ENCODE results near the gene PTPMT1.

GRCh38 chr11:47553406-47553743 lies 12.0 kb upstream of the PTPMT1 start:
- TF ChIP-seq CTCF (IDR thresholded peaks at IDR 0.05) = peak in 2 of 7 experiments; percentile 14 to 31
- no peak for TF ChIP-seq POLR2A (IDR thresholded peaks at IDR 0.05)

All from body of pancreas (tissue), 4 donors.